Common myeloid progenitor, CD34-positive (primary cell): ENCODE measurements around the gene B4GALT3.

Experiments used
- CTCF ChIA-PET: fragments of 350-600 bp; sonication (Branson Sonifier 250); formaldehyde crosslinking; loops from one replicate; lab custom pipeline; 2021; ENCODE audit warnings: antibody characterized with exemption; lab: Charles Lee
- POLR2A ChIA-PET: fragments of 350-600 bp; sonication (Branson Sonifier 250); formaldehyde crosslinking; loops from one replicate; lab custom pipeline; 2021; ENCODE audit warnings: antibody characterized with exemption; lab: Charles Lee
- DNase-seq, 3 donors: peaks; one replicate each; pipeline versions ENCODE4 v3.0.0 to v3.0.0-alpha.2; 2013
- H3K27ac ChIP-seq, 2 experiments: 1 replicate in 1 of 2; 2 replicates in 1 of 2; pipeline ENCODE4 v1.7.0; 2013; ENCODE audit warnings: inconsistent platforms in 2 of 2, low read length in 2 of 2, mild to moderate bottlenecking in 2 of 2, low read depth in 1 of 2, moderate library complexity in 1 of 2; ENCODE audit not compliant: severe bottlenecking in 2 of 2, insufficient read depth in 1 of 2, poor library complexity in 1 of 2
- H3K27me3 ChIP-seq, 5 experiments: replicated peaks in 2 of 5; 1 replicate in 3 of 5; 2 replicates in 2 of 5; pipeline versions ENCODE4 v1.6.1 to v1.7.0; 2013; ENCODE audit warnings: low read length in 4 of 5, mild to moderate bottlenecking in 2 of 5, moderate library complexity in 2 of 5, inconsistent platforms in 1 of 5; ENCODE audit not compliant: insufficient read depth in 5 of 5, control insufficient read depth in 4 of 5
- H3K36me3 ChIP-seq, 4 experiments: 1 replicate in 2 of 4; 2 replicates in 2 of 4; pipeline versions ENCODE4 v1.6.1 to v1.7.0; 2013; ENCODE audit warnings: low read length in 3 of 4, control low read depth in 1 of 4, mild to moderate bottlenecking in 1 of 4; ENCODE audit not compliant: control insufficient read depth in 4 of 4, insufficient read depth in 4 of 4
- H3K4me1 ChIP-seq, 4 experiments: 1 replicate in 3 of 4; 2 replicates in 1 of 4; pipeline versions ENCODE4 v1.6.1 to v1.7.1; 2013; ENCODE audit warnings: low read length in 3 of 4, mild to moderate bottlenecking in 3 of 4, control low read depth in 1 of 4, inconsistent platforms in 1 of 4, moderate library complexity in 1 of 4; ENCODE audit not compliant: control insufficient read depth in 4 of 4, insufficient read depth in 4 of 4; ENCODE audit errors: control extremely low read depth in 1 of 4
- H3K4me3 ChIP-seq, 7 experiments: 1 replicate in 4 of 7; 2 replicates in 3 of 7; pipeline versions ENCODE4 v1.5.1 to v1.7.0; 2013; ENCODE audit warnings: mild to moderate bottlenecking in 7 of 7, low read length in 6 of 7, moderate library complexity in 6 of 7, inconsistent platforms in 2 of 7, low read depth in 2 of 7, control low read depth in 1 of 7; ENCODE audit not compliant: insufficient read depth in 4 of 7, control insufficient read depth in 1 of 7; ENCODE audit errors: extremely low read depth in 1 of 7
- H3K9me3 ChIP-seq, 5 experiments: 1 replicate in 4 of 5; 2 replicates in 1 of 5; pipeline versions ENCODE4 v1.6.1 to v1.7.1; 2013; ENCODE audit warnings: low read length in 4 of 5, mild to moderate bottlenecking in 2 of 5, inconsistent platforms in 1 of 5, low read depth in 1 of 5, moderate library complexity in 1 of 5; ENCODE audit not compliant: control insufficient read depth in 4 of 5, insufficient read depth in 2 of 5; ENCODE audit errors: control extremely low read depth in 1 of 5
- WGBS: methylation state at CpG from one replicate; pipeline ENCODE4 v1.1.5; 2013; ENCODE audit not compliant: insufficient coverage; 5-methylcytosine and 5-hydroxymethylcytosine counted together

Gene B4GALT3

GRCh38 chr1:161145832-161146231 lies 31.5 kb downstream of the B4GALT3 start:
- H3K4me3 ChIP-seq, result no peak overlapping the region
- no peaks in the 10 kb centered on the region for H3K4me1 ChIP-seq
- no peaks in the 10 kb centered on the region for H3K9me3 ChIP-seq
- WGBS, result 100% methylated on average over 1 of the region's 3 CpGs
- H3K27me3 ChIP-seq, result no peaks in the 10 kb centered on the region
- no peak overlapping the region for H3K27ac ChIP-seq
- no peak for DNase-seq
- ChIA-PET CTCF (no interaction called here), POLR2A (no interaction called here)
- H3K36me3 ChIP-seq, result no peaks in the 10 kb centered on the region

- CTCF ChIA-PET, result interaction anchor here (0.5 to 11.2 kb wide), 20 partner anchors 8 to 460 kb away, joined by 3 to 118 read pairs (median 5); partner anchors contain the start of genes ARHGAP30, DEDD, KLHDC9 and NECTIN4
Observed at GRCh38 chr1:161140755-161141400, 36.4 kb downstream of the B4GALT3 start.

GRCh38 chr1:161139766-161140165 lies 37.5 kb downstream of the B4GALT3 start:
- Histone ChIP-seq H3K27me3 (no peaks in the 10 kb centered on the region), H3K36me3 (peaks cover 0 to 2% (median 0%) of the 10 kb centered on the region in 4 experiments), H3K4me1 (peaks cover 0 to 12% (median 0%) of the 10 kb centered on the region in 4 experiments), H3K4me3 (no peak overlapping the region), H3K9me3 (no peaks in the 10 kb centered on the region), H3K27ac (no peak overlapping the region)
- ChIA-PET CTCF (interaction anchor here (0.9 to 11.2 kb wide), 18 partner anchors 10 to 149 kb away, joined by 3 to 118 read pairs (median 8); partner anchors contain the start of genes ARHGAP30, KLHDC9, NECTIN4 and NIT1), POLR2A (interaction anchor here (1.1 kb wide), 1 partner anchor 41 kb away, joined by 3 read pairs; the partner anchor contains the start of gene KLHDC9)
- WGBS, result no CpG with 5 or more reads among the region's 1 CpG
- peak; percentile 69 to 84 (median 74) for DNase-seq

More at GRCh38 chr1:161140755-161141400, 36.4 kb downstream of the B4GALT3 start:
- POLR2A ChIA-PET, result interaction anchor here (0.6 to 0.7 kb wide), 4 partner anchors 8 to 82 kb away, joined by 3 to 7 read pairs (median 5); partner anchors contain the start of genes DEDD, NIT1 and PFDN2
- DNase-seq, result no peak
- Histone ChIP-seq H3K27ac (no peak overlapping the region), H3K4me3 (no peak overlapping the region), H3K4me1 (peaks cover 0 to 12% (median 0%) of the 10 kb centered on the region in 4 experiments), H3K27me3 (no peaks in the 10 kb centered on the region), H3K9me3 (no peaks in the 10 kb centered on the region), H3K36me3 (peaks cover 0 to 2% (median 0%) of the 10 kb centered on the region in 4 experiments)
- 95% methylated on average over 18 of the region's 29 CpGs for WGBS

GRCh38 chr1:161138431-161138830 lies 38.9 kb downstream of the B4GALT3 start:
- CTCF ChIA-PET, result interaction anchor here (0.8 to 11.2 kb wide), 23 partner anchors 9 to 148 kb away, joined by 3 to 118 read pairs (median 7); partner anchors contain the start of genes ARHGAP30, KLHDC9, NIT1 and PFDN2
- POLR2A ChIA-PET, result no interaction called here
- peaks cover 0 to 2% (median 0%) of the 10 kb centered on the region in 4 experiments for H3K36me3 ChIP-seq
- H3K4me1 ChIP-seq, result peaks cover 0 to 14% (median 4%) of the 10 kb centered on the region in 4 experiments
- no peak overlapping the region for H3K27ac ChIP-seq
- WGBS, result no CpG with 5 or more reads among the region's 1 CpG
- no peak for DNase-seq
- H3K4me3 ChIP-seq, result no peak overlapping the region
- no peaks in the 10 kb centered on the region for H3K27me3 ChIP-seq
- H3K9me3 ChIP-seq, result no peaks in the 10 kb centered on the region

GRCh38 chr1:161137881-161138280 lies 39.4 kb downstream of the B4GALT3 start:
- Histone ChIP-seq H3K27me3 (no peaks in the 10 kb centered on the region), H3K36me3 (peaks cover 0 to 2% (median 0%) of the 10 kb centered on the region in 4 experiments), H3K4me1 (peaks cover 0 to 17% (median 7%) of the 10 kb centered on the region in 4 experiments), H3K4me3 (no peak overlapping the region), H3K9me3 (no peaks in the 10 kb centered on the region), H3K27ac (no peak overlapping the region)
- WGBS, result 88% methylated on average over 1 of the region's 3 CpGs
- POLR2A ChIA-PET, result no interaction called here
- DNase-seq, result no peak
- CTCF ChIA-PET, result interaction anchor here (0.6 to 11.2 kb wide), 19 partner anchors 10 to 542 kb away, joined by 3 to 118 read pairs (median 7); partner anchors contain the start of genes ARHGAP30, KLHDC9, PPOX and UFC1

GRCh38 chr1:161133220-161133740 lies 44.0 kb downstream of the B4GALT3 start:
- H3K4me1 ChIP-seq, result peaks cover 8 to 22% (median 17%) of the 10 kb centered on the region in 4 experiments
- WGBS, result 17% methylated on average over 10 of the region's 11 CpGs
- POLR2A ChIA-PET, result interaction anchor here (0.9 to 1.4 kb wide), 4 partner anchors 8 to 32 kb away, joined by 3 to 7 read pairs (median 4); partner anchors contain the start of genes NIT1 and PFDN2
- CTCF ChIA-PET, result interaction anchor here (0.7 to 11.2 kb wide), 10 partner anchors 7 to 136 kb away, joined by 3 to 118 read pairs (median 4); partner anchors contain the start of genes ARHGAP30, KLHDC9, NIT1 and PFDN2
- H3K4me3 ChIP-seq, result peak overlapping the region; percentile 82 to 97 (median 95)
- peak overlapping the region; percentile 85 to 92 for H3K27ac ChIP-seq
- H3K27me3 ChIP-seq, result no peaks in the 10 kb centered on the region
- DNase-seq, result no peak
- no peaks in the 10 kb centered on the region for H3K9me3 ChIP-seq
- H3K36me3 ChIP-seq, result peaks cover 3 to 21% (median 12%) of the 10 kb centered on the region in 4 experiments
